HG02973 (cell line): Measurements from ENCODE around the gene GCN1.
"Not testable (repeated sequence)": the region's sequence is repeated elsewhere in the genome, so short reads cannot be mapped to it uniquely, and the experiment has no call there.

Experiments
- ATAC-seq: cut with Tn5 transposase; IDR thresholded peaks from one replicate; pipeline ENCODE4 v1.9.1; 2021; ENCODE audit warnings: moderate library complexity; ENCODE audit not compliant: unreplicated experiment

Gene GCN1

DNA sequence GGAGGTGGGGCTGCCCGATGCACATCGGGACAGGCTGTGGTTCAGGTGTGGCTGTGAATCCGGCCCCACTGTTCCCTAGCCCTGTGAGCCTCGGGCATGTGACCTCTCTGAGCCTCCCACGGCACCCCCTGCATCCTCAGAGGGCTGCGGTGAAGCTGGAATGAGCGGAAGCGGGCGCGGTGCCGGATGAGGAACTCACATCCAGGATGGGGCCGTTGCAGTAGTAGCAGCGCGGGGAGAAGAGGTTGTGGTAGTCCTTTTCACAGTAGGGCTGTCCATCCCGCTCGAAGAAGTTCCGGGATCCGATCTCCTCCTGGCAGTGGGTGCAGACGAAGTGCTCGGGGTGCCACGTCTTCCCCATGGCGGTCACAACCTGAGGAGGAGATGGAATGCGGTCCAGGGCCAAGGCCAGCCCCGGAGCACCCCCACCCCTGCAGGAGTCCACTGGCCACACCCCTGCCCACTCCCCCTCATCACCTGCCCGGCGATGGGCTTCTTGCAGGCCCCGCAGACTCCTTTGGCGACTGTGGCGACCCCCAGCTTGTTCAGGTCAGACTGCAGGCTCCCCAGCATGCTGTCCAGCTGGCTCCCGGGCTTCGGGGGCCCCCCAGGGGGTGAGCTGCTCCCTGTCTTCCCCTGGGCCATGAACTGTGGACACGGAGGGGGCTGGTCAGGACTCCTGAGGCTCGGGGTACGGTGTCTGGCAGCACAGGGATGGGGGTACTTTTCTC, 20.3 kb upstream of the GCN1 start:
- no peak for ATAC-seq

DNA sequence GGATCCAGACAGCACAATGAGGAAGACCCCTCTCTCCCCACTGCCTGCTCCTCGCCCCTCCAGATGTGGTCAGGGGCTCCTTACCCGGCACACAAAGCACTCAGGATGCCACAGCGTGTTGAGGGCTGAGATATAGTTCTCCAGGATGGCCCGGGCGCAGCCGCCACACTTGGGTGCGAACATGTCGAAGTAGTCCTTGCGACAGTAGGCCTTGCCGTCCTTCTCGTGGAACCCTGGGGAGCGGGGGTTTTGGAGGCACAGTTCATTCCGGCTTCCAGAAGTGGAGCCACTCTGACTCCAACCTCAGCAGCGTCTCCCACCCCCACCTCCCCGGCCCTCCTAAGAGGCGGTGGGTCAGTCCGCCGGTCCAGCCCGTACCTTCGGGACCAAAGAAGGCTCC, 19.2 kb upstream of the GCN1 start:
- ATAC-seq: no peak

DNA sequence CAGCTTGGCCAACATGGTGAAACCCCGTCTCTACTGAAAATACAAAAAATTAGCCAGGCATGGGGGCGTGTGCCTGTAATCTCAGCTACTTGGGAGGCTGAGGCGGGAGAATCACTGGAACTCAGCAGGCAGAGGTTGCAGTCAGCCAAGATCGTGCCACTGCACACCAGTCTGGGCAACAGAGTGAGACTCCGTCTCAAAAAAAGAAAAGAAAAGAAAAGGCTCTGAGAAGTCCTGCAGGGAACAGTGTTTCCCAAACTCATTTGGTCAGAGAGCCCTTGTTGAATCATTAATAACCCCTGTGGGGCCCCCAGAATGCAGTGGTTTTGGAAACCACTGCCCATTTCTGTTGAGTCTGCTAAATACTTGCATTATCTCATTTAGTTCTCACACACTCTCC, 18.7 kb upstream of the GCN1 start:
- ATAC-seq: not testable (repeated sequence)

DNA sequence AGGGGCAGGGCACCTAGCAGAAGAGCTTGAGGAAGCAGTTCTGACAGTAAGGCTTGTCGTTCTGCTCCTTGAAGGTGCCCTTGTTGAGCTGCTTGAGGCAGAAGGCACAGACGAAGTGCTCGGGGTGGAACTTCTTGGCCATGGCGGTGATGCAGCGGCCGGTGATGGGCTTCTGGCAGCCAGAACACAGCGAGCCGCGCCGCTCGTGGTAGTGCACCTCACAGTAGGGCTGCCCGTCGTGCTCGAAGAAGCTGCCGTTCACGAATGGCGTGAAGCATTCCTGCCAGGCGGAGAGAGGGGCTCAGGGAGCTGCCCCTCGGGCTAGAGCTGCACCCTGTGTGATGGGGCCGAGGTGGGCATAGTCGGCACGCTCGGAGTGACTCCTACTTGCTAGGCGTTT, 17.8 kb upstream of the GCN1 start:
- ATAC-seq: no peak

DNA sequence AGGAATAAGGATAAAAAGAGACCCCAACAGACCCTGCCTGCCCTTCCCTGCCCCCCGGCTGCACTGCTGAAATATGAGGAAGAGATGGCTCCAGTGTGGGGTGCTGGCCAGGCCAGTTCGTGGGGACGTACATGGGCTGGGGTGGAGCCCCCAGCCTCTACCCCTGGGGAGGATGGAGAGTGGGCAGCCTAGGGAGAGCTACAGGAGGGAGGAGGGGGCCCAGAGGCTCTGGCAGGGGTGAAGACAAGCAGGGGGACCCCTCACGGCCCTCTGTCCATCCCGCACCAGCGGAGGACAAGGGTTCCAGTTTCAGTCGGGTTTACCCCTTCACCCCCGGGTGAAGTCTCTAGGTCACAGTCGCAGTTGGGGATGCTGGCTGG, 17.4 kb upstream of the GCN1 start:
- no peak for ATAC-seq

DNA sequence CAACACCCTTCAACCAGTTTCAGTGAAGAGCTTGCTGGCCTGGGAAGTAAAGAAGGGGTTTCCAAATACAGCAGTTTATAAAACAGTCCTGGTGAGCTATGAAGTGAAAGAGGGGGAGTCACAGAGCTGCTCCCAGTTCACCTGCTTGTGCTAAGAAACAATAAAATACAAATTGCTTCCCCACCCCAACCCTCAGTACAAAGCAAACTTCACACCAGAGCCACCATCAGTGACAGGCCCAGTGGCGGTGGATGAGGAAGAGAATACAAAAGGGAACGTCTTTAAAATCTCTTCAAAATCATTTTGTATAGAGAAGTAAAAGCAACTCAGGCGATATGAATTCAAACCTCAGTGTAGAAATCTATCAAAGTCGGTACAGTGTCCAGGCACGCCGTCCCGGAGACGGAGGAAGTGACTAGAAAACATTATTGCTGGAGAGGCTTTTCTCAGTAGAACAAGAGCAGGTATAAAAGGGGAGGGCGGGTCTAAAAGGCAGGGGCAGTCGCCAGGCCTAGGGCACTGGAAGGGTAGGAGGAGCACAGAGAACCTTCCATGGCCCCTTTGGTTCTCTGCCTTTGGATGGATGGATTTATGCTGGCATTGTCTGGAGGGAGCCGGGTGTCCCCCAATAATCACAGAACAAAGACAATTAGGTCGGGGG, 16.9 kb upstream of the GCN1 start:
- ATAC-seq: no peak

DNA sequence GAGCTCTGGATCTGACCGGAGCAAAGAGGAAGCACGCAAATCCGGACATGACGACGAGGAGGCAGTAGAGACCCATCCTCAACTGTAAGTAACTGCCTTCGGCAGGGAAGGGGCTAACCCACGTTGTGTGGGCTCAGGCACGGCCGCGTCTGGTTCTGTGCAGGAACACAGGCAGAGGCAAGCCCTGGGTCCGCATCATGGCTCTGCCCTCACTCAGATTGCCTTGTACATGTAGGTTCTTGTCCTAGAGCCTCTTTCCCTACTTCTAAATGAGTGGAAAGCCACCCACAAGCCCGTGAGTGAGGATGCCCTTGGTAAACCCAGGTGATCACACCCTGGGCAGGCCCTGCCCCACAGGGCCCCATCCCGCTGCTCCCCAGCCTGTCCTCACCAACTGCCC, 15.3 kb upstream of the GCN1 start:
- no peak for ATAC-seq

DNA sequence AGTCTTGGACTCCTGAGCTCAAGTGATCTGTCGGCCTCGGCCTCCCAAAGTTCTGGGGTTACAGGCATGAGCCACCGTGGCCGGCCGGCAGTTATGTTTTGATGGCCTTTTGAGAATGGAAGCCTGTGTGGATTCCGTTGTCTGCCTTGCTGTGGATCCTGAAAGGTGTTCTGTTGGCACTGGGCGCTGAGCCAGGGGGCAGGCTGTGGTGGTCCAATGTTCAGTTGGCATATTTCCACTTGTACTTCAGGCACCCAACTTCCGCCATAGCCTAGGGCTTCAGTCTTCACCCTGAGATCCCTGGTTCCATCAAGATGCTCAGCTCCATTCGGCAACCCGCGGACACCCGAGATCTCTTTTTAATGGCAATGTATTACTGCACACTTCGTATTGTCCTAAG, 12.7 kb upstream of the GCN1 start:
- ATAC-seq: no peak

DNA sequence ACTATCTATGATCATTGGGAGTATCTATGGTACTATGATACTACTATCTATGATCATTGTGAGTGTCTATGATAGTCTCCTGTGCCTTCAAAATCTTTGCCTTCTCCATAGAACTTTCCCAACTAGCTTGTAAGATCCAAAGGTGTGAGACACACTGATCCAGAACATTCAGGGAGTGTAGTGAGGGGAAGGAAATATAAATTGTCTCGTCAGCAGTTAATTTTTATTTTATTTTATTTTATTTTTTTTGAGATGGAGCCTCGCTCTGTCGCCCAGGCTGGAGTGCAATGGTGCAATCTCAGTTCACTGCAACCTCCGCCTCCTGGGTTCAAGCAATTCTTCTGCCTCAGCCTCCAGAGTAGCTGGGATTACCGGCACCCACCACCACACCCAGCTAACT, 12.3 kb upstream of the GCN1 start:
- ATAC-seq: not testable (repeated sequence)

DNA sequence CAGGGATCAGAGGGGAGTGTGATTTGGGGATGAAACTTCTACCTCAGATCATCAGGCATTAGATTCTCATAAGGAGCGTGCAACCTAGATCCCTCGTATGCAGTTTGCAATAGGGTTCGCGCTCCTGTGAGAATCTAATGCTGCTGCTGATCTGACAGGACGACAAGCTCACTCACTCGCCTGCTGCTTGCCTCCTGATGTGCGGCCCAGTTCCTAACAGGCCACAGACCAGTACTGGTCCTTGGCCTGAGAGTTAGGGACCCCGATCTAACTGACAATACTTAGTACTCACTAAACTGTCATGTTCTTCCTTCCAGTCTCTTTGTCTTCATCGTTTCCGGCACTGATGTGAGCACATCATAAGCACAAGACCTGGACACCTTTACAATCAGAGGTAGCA, 11.7 kb upstream of the GCN1 start:
- ATAC-seq: no peak

DNA sequence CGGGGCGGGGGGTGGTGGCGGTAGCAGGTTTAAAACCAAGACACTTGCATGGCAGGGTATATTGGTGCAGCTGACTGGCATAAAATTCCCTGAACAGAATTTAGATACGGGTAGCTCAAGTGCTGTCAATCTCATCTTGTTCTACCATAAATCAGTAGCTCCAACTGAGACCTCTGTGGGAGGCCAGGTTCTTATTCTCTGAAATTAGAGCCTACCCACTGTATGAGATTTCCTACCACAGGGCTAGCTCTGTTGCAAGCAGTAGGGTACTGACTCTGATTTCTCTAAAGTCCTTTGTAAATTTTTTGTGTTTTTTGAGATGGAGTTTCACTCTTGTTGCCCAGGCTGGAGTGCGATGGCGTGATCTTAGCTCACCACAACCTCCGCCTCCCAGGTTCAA, 9.7 kb upstream of the GCN1 start:
- no peak for ATAC-seq

DNA sequence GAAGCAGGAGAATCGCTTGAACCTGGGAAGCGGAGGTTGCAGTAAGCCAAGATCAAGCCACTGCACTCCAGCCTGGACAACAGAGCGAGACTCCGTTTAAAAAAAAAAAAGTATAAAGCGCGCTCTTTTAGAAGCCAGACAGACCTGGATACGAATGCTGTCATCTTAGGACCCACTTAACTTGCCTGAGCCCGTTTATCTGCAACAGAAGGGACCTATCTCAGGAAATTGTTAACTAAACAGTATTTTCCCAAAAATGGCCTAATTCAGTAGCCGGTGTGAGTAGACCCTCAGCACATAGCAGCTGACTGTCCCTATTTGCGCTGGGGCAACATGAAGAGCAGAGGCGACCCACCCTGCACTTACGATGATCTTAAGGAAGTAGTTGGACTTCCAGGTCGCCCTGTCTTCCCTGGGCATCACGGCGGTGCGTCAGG, 5.9 kb upstream of the GCN1 start:
- no peak for ATAC-seq

DNA sequence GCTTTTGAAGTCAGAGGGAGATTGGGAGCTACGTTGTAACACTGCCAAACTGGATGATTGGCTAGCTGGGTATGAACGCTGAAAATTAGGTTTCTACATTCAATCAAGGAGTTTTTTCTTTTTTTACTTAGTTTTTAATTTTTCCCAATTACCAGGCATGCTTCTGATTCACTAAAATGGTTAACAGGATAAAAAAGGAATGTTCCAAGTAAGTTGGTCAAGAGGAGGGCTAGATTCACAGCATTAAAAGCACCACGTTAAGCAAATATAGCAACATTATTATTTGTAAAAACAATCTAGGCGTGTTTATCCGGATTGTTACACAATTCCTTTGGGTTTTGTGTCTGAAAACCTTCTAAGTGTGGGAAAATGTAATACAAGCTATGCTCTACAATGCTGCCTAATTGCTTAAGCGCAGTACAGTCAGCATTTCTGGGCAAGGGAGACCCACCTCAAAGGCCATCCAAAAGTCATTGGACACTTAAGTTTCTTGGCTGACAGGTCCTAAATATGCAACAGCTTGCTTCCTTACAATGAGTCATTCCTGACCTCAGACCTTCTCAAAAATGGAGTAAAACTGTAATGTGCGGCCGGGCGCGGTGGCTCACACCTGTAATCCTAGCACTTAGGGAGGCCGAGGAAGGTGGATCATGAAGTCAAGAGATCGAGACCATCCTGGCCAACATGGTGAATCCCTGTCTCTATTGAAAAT, 5.2 kb upstream of the GCN1 start:
- ATAC-seq: no peak

DNA sequence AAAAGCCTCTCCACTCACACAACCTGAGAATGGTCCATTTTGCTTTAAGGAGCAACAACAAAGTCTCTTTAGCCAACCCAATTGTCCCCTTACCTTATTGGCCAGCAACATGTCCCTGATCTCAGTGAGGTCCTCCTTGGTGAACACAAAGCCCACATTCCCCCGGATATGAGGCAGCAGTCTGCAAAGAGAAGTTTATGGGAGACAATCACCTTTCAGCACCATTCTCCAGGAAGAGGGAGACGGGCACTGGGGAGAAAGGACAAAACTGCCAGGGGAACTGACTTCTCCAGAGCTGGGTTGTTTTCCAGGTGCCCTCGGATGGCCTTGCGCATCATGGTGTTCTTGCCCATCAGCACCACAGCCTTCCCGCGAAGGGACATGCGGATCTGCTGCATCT, 4.5 kb upstream of the GCN1 start:
- no peak for ATAC-seq

DNA sequence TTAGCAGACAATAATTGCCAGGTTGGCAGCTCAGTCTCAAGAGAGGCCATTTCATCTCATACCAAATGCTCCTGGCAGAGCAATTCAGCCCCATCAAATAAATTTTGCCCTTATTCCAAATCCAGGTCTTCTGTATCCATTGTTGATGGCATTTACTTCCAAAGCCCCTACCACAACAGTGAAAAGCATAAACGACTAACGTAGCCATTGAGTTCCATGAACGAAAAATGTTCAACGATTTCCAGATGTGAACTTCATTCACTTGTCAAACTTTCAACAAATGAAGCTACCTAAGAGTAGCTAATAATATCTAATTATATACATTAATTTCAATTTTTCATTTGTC, 3.0 kb upstream of the GCN1 start:
- no peak for ATAC-seq

DNA sequence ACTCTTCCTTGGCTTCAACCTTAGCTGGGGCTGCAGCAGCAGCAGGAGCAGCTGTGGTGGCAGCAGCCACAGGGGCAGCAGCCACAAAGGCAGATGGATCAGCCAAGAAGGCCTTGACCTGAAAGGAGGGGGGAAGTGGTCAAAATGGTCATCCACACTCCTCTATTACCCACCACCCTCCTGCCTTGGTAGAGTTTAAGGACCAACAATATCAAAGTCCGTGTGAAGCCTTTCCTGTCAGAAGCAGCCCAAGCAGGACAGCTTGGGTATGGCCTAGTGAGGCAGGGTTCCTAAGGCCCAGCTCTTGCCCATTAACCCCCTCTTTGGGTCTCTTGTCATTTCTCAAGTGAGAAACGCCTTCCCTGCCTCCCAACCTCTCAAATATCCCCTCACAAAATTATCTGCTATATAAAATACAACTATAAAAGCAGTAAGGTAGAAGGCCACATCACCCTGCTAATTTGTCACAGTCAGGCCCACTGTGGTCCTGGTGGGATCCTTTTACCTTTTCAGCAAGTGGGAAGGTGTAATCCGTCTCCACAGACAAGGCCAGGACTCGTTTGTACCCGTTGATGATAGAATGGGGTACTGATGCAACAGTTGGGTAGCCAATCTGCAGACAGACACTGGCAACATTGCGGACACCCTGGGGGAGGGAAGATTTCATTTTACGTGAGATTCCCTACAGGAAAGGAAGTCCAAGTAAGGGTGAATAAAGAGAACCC, 2.5 kb upstream of the GCN1 start:
- ATAC-seq: not testable (repeated sequence)

DNA sequence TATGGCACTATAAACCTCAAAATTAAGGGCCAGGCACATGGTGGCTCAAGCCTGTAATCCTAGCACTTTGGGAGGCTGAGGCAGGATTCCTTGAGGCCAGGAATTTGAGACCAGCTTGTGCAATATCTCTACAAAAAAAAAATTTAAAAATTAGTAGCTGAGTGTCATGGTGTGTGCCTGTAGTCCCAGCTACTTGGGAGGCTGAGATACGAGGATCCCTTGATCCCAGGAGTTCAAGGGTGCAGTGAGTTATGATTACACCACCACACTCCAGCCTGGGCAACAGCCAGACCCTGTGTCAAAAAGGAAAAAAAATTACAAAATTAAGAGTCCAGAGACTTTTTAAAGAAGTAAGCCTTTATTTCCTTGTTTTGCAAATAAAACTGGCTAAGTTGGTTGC, 1.8 kb upstream of the GCN1 start:
- no peak for ATAC-seq

DNA sequence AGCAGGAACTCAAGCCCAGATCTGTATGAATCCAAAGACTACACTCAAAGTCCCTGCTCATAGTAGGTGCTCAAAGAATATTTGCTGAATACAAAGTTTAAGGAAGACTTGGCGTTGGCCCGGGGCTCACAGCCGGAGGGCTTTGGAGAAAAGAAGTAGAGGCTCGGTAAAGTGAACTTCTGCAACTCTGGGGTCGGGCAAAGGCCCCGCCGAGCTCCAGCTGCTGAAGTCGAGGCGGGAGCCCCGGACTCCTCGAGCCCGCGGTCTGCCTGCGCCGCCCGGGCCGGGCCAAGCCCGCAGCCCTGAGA, 335 bp downstream of the GCN1 start:
- peak; percentile 23 for ATAC-seq

DNA sequence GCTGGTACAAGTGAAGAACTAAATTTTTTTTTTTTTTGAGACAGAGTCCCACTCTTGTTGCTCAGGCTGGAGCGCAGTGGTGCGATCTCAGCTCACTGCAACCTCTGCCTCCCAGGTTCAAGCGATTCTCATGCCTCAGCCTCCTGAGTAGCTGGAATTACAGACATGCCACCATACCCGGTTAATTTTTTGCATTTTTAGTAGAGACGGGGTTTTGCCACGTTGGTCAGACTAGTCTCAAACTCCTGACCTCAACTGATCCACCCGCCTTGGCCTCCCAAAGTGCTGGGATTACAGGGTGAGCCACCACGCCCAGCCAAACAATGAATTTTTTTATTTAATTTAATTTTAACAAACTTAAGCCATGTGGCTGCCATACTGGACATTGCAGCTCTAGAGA, 1.2 kb downstream of the GCN1 start:
- not testable (repeated sequence) for ATAC-seq

DNA sequence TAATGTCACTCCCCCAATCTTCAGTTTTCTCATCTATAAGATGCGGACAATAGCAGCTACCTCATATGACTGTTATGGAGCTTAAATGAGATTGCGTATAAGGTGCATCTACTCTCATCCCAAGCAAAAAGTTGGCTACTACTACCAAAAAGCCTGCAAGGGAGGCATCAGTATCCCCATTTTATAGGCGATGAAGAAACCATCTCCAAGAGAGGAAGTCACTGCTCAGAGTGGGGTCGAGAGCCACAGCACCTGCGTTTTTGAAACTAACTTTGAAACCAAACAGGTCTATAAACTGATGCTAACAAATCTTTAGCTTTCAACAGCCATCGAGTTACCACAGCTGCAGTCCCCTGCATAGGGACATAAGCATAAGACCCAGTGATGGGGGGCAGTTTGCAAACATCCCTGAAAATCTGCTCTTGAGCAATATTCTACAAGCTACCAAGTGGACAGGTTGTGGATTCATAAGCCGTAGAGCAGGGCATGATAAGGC, 3.5 kb downstream of the GCN1 start:
- ATAC-seq: no peak

DNA sequence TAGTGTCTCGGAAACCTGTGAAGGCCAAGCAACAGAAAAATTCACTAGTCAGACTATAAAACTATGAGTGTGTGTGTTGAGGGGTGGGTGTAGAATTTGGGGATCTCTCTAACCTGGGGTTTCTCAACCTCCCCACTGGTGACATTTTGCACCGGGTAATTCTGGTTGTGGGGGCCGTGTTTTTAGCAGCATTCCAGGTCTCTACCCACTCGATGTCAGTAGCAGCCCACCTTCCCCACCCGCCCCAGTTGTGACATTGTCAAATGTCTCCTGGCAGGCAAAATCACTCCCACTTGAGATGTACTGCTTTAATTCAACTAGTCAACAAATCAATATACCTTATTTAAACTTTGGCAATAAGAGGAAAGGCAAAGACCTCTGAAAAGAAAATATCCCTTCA, 4.1 kb downstream of the GCN1 start:
- ATAC-seq: no peak

DNA sequence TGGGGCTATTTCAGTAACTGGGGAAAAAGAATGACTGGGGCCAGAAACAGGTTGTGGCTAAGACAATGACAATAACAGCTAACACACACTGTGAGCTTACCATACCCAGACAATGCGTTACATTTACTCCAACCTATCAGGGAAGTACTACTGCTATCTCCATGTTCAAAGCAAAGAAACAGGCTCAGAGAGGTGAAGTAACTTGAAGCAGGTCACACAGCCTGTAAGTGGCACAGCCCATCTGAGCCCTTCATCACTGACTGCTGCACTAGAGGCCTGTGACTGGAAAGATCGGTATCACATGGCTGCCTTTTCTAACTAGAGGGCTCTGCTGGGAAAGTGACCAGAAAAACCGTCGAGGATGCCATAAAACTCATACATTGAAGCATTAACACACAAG, 7.9 kb downstream of the GCN1 start:
- no peak for ATAC-seq
